ENCODE results near the gene THRA.

Gene THRA

GRCh38 chr17:40075942-40076498, 13.3 kb downstream of the THRA start:
- peak overlapping the region; percentile 14 to 29 for H3K4me3 ChIP-seq
- H3K4me1 ChIP-seq: peaks cover 9 to 73% (median 65%) of the 10 kb centered on the region in 4 donors
- TF ChIP-seq, protein P1, sequence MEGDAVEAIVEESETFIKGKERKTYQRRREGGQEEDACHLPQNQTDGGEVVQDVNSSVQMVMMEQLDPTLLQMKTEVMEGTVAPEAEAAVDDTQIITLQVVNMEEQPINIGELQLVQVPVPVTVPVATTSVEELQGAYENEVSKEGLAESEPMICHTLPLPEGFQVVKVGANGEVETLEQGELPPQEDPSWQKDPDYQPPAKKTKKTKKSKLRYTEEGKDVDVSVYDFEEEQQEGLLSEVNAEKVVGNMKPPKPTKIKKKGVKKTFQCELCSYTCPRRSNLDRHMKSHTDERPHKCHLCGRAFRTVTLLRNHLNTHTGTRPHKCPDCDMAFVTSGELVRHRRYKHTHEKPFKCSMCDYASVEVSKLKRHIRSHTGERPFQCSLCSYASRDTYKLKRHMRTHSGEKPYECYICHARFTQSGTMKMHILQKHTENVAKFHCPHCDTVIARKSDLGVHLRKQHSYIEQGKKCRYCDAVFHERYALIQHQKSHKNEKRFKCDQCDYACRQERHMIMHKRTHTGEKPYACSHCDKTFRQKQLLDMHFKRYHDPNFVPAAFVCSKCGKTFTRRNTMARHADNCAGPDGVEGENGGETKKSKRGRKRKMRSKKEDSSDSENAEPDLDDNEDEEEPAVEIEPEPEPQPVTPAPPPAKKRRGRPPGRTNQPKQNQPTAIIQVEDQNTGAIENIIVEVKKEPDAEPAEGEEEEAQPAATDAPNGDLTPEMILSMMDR (IDR thresholded peaks at IDR 0.05): no peak
- intact Hi-C loops (cut with DNase I; ENCODE audit: low total_unique reads): loop anchor here (1.0 kb wide), 1 partner anchor 14 kb away; no protein-coding TSS in a partner anchor
- no peaks in the 10 kb centered on the region for H3K9me3 ChIP-seq
- H3K36me3 ChIP-seq: peaks cover 16 to 57% (median 28%) of the 10 kb centered on the region in 3 donors
- no peaks in the 10 kb centered on the region for H3K27me3 ChIP-seq
- DNase-seq: no peak
- H3K27ac ChIP-seq: peak overlapping the region; percentile 93 to 94

- TF ChIP-seq, protein P1 (IDR thresholded peaks at IDR 0.05): no peak
- peak overlapping the region; percentile 93 to 94 for H3K27ac ChIP-seq
- no peak for DNase-seq
- intact Hi-C loops (cut with DNase I; ENCODE audit: low total_unique reads): loop anchor here (1.0 kb wide), 1 partner anchor 14 kb away; no protein-coding TSS in a partner anchor
- H3K36me3 ChIP-seq: peaks cover 16 to 63% (median 34%) of the 10 kb centered on the region in 3 donors
- H3K27me3 ChIP-seq: no peaks in the 10 kb centered on the region
- peaks cover 9 to 67% (median 59%) of the 10 kb centered on the region in 4 donors for H3K4me1 ChIP-seq
- no peaks in the 10 kb centered on the region for H3K9me3 ChIP-seq
- H3K4me3 ChIP-seq: no peak overlapping the region
These were observed 13.8 kb downstream of the THRA start for GRCh38 chr17:40076591-40076990.

- H3K27me3 ChIP-seq: no peaks in the 10 kb centered on the region
- DNase-seq: no peak
- TF ChIP-seq, protein P1 (IDR thresholded peaks at IDR 0.05): no peak
- peaks cover 28 to 78% (median 48%) of the 10 kb centered on the region in 3 donors for H3K36me3 ChIP-seq
- no peak overlapping the region for H3K4me3 ChIP-seq
- H3K27ac ChIP-seq: peak overlapping the region; percentile 10 to 24
- intact Hi-C loops (cut with DNase I; ENCODE audit: low total_unique reads): no loop called here
- peaks cover 9 to 50% (median 29%) of the 10 kb centered on the region in 4 donors for H3K4me1 ChIP-seq
- no peaks in the 10 kb centered on the region for H3K9me3 ChIP-seq
These were observed 16.8 kb downstream of the THRA start for GRCh38 chr17:40079545-40079944.

- Histone ChIP-seq H3K36me3 (peaks cover 63 to 90% (median 83%) of the 10 kb centered on the region in 3 donors), H3K4me3 (no peak overlapping the region), H3K27me3 (no peaks in the 10 kb centered on the region), H3K9me3 (no peaks in the 10 kb centered on the region), H3K27ac (no peak overlapping the region), H3K4me1 (peaks cover 0 to 23% (median 5%) of the 10 kb centered on the region in 4 donors)
- TF ChIP-seq, protein P1 (IDR thresholded peaks at IDR 0.05): no peak
- DNase-seq: no peak
- intact Hi-C loops (cut with DNase I; ENCODE audit: low total_unique reads): no loop called here
These were observed 21.7 kb downstream of the THRA start for GRCh38 chr17:40084477-40084876.

GRCh38 chr17:40086150-40087044, 23.6 kb downstream of the THRA start:
- peaks cover 70 to 91% (median 76%) of the 10 kb centered on the region in 3 donors for H3K36me3 ChIP-seq
- no peak overlapping the region for H3K4me3 ChIP-seq
- TF ChIP-seq, protein P1 (IDR thresholded peaks at IDR 0.05): peak; percentile 86 to 88
- H3K27ac ChIP-seq: peak overlapping the region in 1 of 2 donors; percentile 42
- H3K9me3 ChIP-seq: no peaks in the 10 kb centered on the region
- H3K27me3 ChIP-seq: no peaks in the 10 kb centered on the region
- peak; percentile 54 to 70 for DNase-seq
- intact Hi-C loops (cut with DNase I; ENCODE audit: low total_unique reads): no loop called here
- H3K4me1 ChIP-seq: peaks cover 0 to 42% (median 11%) of the 10 kb centered on the region in 4 donors

All from tibial artery (tissue), 4 donors.